RPMI8226 (cell line): ENCODE data around the gene MYL6B.

Source experiments
- DNase-seq: peaks from one replicate; pipeline ENCODE4 v3.0.0-alpha.2; 2015

Gene MYL6B

GRCh38 chr12:56124133-56124532 lies 28.3 kb upstream of the MYL6B start:
- DNase-seq = no peak

DNA sequence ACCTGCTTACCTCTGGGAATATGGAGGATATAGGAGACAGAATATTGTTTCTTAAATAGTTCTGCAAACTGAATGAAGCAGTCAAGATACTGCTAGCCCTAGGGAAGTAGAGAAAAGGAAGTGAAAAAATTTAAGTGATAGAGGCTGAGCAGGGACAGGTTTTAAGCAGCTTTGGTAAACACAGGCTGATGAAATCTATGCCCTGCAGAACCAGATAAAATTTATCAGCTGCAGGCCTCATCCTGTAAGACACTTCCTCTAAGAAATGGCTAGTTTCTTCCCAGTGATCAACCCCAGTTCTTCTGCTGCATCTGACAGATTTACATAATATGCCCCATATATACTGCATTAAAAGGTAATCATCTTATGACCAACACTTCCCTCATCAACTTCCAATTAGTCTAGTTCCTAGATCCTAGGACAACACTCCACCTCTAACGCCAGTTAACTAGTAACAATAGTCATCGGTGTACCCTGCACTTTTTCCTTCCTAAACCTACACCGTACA lies 25.6 kb upstream of the MYL6B start:
- DNase-seq = peak; percentile 52

DNA sequence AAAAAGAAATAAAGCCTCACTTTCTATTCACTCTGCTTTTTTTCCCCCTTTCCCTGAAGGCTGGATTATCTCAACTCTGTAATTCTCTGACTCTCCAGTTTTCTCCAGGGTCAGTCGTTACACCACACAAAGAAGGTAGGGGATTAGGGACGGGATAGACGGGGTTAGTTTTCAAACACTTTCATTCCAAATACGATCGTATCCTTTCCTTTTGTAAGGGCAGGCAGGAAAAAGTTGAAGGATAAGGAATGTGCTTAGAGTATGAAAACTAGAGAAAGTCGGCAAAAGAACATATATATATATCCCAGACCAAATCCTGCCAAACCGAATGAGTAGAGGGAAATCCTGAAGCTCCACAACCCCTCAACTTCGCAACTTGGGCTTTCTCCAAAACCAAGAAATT lies 24.9 kb upstream of the MYL6B start:
- DNase-seq = no peak

- DNase-seq = peak; percentile 99
Observed at GRCh38 chr12:56127888-56128669, 24.3 kb upstream of the MYL6B start, which contains the start of gene ESYT1. TSS of gene ESYT1 (plus strand) at chr12:56128267. CDS start at chr12:56128320, 53 bp downstream.

GRCh38 chr12:56128670-56129205 lies 23.6 kb upstream of the MYL6B start:
- DNase-seq = no peak

DNA sequence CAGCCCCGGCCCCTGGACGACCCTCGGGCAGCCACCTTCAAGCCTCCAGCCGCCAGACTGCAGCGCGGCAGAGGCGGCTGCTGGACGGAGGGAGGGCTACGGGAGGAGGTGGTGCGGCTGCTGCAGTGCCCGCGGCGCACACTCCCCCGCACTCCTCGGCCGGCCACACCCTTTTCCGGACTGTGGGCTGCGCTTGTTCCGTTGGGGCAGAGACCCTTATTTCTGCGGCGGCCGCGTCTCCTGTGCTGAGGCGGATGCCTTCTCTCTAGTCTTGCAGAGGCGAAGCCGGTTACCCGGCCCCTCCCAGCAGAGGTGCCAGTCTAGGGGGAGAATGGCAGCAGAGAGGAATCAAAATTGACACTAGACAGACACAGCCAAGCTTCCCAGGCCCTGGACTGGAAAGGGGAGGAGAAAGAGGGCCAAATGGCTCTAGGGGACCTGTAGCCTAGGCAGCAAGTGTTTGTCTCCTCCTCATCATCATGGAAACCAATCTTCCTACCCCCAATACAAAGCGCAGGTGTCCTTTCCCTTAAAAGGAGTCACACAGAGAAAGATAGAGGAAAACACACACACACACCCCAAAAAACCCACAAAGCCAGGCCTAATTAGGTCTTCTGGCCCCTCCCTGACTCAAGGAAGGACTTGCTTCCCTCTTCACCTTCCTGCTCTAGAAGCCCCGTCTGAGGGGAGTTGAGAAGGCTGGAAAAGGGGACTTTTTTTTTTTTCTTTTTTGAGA lies 23.0 kb upstream of the MYL6B start:
- peak; percentile 69 for DNase-seq

GRCh38 chr12:56129942-56130495 lies 22.4 kb upstream of the MYL6B start:
- no peak for DNase-seq

DNA sequence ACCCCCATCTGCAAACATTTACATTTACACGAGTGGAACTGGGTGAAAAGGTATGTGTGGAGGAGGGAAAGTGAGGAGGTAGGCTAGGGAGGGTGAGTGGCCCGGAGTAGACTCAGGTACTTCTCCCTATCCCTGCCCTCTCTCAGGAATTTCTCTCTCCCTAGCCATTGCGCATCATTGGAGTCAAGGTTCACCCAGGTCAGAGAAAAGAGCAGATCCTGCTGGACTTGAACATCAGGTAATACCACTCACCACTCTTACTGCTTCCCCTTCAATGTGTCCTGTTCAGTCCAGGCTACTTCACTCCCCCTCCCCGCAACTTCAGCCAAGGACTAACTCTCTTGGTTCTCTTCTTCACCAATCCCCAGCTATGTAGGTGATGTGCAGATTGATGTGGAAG lies 21.5 kb upstream of the MYL6B start:
- DNase-seq = no peak

- no peak for DNase-seq
Observed at GRCh38 chr12:56134897-56135296, 17.5 kb upstream of the MYL6B start.

- no peak for DNase-seq
Observed at GRCh38 chr12:56137853-56138571, 14.4 kb upstream of the MYL6B start.

- DNase-seq = no peak
Observed at GRCh38 chr12:56141946-56142784, 10.2 kb upstream of the MYL6B start.

DNA sequence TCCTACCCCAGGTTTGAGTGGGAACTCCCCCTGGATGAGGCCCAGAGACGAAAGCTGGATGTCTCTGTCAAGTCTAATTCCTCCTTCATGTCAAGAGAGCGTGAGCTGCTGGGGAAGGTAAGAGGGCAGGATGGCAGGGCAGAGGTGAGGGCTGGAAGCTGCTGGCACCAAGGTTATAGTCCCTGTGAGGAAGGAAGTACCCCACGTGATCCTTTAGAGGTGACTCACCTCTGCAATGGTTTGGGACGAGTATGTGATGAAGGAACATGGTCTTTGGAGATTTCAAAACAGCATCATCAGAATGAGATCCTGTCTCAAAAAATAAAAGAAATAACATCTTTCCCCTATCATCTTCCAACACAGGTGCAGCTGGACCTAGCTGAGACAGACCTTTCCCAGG lies 9.2 kb upstream of the MYL6B start:
- DNase-seq = no peak

GRCh38 chr12:56143870-56144269 lies 8.5 kb upstream of the MYL6B start:
- DNase-seq = no peak

DNA sequence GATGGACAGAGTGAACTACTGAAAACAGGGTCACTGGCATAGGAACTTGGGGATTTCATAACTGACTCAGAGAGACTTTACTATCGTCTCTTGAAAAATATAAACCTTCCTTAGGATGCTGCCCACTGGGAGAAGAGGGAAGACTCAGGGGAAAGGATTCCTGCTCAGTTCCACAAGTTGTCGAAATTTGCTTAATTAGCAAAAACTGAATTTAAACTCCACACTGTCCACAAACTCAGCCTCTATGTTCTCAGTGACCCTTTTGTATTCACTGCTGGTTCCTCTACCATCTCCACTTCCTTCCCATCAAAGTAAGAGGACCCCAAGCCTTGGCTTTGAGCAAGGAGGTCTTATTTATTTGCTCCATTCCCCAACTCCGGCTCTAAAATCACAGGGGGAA lies 7.2 kb upstream of the MYL6B start:
- DNase-seq = no peak

GRCh38 chr12:56146492-56147460 lies 5.6 kb upstream of the MYL6B start:
- no peak for DNase-seq

DNA sequence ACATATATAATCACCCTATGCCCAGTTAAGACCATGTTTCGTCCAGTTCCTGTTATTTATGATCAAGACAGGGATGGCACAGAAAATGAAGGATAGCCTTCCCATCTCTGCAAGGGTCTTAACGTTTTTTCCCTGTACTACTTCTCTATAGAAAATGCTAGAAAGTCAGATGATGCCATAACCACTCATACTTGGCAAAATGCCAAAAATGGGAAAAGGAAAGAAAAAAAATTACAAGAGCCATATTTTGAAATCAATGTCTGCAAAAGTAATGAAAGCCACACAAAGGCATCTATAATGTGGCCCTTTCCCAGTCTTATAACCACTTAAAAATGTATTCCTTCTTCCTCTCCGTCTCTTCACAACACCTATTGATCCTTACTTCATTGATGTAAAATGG lies 1.8 kb upstream of the MYL6B start:
- DNase-seq = peak; percentile 23

DNA sequence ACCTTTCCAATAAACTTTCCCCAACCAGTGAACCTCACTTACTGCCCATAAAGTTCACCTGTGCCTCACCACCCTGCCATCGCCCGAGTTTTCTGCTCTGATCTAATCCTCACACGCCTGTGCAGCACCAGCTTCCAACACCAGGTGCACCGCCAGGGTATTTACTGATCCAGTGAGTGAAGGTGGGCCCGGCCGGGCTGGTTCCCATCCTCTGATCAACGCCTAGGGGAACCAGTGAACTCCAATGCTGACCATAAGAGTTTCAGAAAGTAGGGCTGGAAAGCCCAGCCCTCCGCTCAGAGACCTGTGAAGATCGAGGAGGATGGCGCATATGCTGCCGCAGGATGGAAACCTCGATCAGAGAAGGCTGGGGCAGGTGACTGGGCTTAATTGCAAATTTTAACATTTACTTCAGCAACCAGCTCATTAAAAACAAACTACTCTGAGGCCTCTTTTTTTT lies 685 bp upstream of the MYL6B start:
- peak; percentile 82 for DNase-seq

GRCh38 chr12:56152756-56153677 lies 630 bp downstream of the MYL6B start:
- DNase-seq = peak; percentile 9

DNA sequence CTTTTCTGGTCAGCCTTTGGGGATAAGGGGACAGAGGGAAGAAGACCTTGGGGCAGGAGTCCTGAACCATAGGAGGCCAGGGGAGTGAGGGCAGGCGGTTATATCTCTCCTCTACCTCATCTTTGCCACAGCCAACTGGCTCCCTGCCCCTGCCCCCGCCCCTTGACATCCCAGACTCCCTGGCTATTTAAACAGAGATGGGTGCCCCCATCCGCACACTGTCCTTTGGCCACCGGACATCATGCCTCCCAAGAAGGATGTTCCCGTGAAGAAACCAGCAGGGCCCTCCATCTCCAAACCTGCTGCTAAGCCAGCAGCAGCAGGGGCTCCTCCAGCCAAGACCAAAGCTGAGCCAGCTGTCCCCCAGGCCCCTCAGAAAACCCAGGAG lies 1.3 kb downstream of the MYL6B start:
- DNase-seq = no peak
